ENCODE data around the gene SOBP. TPM values are rescaled to one million over a fixed set of nuclear protein-coding genes. Genes with fewer than 3 reads are reported as not detected.

SOBP gene
- total and polyA plus RNA-seq, 2 donors (not counting 3 experiments of a cell fraction or from before 2014, with no cell fraction given), result 0.35 to 6.6 TPM

DNA sequence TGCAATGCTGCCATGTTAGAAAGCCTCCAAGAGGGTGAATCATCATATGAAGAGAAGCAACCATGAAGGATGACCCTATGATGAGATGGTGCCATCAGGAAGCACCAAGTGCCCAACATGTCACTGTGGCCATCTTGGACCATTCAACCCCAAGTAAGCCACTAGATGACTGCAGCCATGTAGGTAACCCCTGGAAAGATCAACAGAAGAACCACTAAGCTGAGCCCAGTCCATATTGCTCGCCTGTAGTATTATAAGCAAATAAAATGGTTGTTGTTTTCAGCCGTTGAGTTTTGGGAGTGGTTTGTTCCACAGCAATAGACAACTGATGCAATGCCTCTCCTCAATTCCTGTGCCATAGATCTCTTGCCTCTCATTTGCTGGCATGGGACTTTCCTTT lies 193.3 kb downstream of the SOBP start:
- Histone ChIP-seq H3K9me3 (replicated peaks; ENCODE audit: control insufficient read depth, insufficient read depth, low read length) (no peaks in the 10 kb centered on the region), H2AFZ (ENCODE audit: low read depth, low read length) (no peak overlapping the region), H3K4me3 (replicated peaks in 1 of 3; ENCODE audit: insufficient read depth in 1 of 3, low read depth in 1 of 3, low read length in 3 of 3) (no peak overlapping the region), H3K79me2 (ENCODE audit: control insufficient read depth, insufficient read depth, low read length) (no peaks in the 10 kb centered on the region), H3K27me3 (ENCODE audit: control insufficient read depth in 2 of 2, insufficient read depth in 2 of 2, low read length in 2 of 2) (peaks cover 5 to 16% of the 10 kb centered on the region in 2 experiments), H3K4me2 (ENCODE audit: insufficient read depth, low read length) (no peak overlapping the region), H3K9ac (replicated peaks; ENCODE audit: extremely low read depth, insufficient read depth, low read length) (no peak overlapping the region), H3K27ac (ENCODE audit: insufficient read depth, low read depth, low read length) (no peak overlapping the region), H3K9me1 (replicated peaks; ENCODE audit: control insufficient read depth, extremely low read depth, insufficient read depth, low read length) (no peaks in the 10 kb centered on the region), H3K4me1 (ENCODE audit: control insufficient read depth, extremely low read depth, insufficient read depth, low read length) (no peaks in the 10 kb centered on the region), H3K36me3 (ENCODE audit: control insufficient read depth in 2 of 2, extremely low read depth in 1 of 2, insufficient read depth in 2 of 2, low read length in 2 of 2) (no peaks in the 10 kb centered on the region), H4K20me1 (replicated peaks; ENCODE audit: control insufficient read depth, extremely low read depth, insufficient read depth, low read length) (no peaks in the 10 kb centered on the region)
- DNase-seq (ENCODE audit: low read depth, low spot score) (no peak), FAIRE-seq (no peak)
- dilution Hi-C loops (cut with MboI; ENCODE audit: extremely low pct_ligation_motif_present, low sequenced_read_pairs), result no loop called here
- intact Hi-C loops (cut with micrococcal nuclease), result no loop called here
- ChIA-PET POLR2A (no interaction called here), CTCF (no interaction called here)
- TF ChIP-seq POLR2AphosphoS5 (IDR thresholded peaks at IDR 0.05; ENCODE audit: insufficient read depth, low read depth, low read length) (no peak), FOS (IDR thresholded peaks at IDR 0.05; ENCODE audit: borderline replicate concordance, insufficient read depth, low read length) (no peak), GATA2 (IDR thresholded peaks at IDR 0.05; ENCODE audit: insufficient read depth, insufficient read length, low read depth, low read length) (no peak), JUN (IDR thresholded peaks at IDR 0.05; ENCODE audit: borderline replicate concordance, insufficient read depth, insufficient read length, low read depth) (no peak), EZH2 (IDR thresholded peaks at IDR 0.05; ENCODE audit: borderline replicate concordance, low read depth, low read length, severe bottlenecking) (no peak), POLR2A (IDR thresholded peaks at IDR 0.05; ENCODE audit: low read depth, low read length) (no peak), MYC (IDR thresholded peaks at IDR 0.05; ENCODE audit: low read depth, low read length) (no peak)
- TF ChIP-seq, protein P1, sequence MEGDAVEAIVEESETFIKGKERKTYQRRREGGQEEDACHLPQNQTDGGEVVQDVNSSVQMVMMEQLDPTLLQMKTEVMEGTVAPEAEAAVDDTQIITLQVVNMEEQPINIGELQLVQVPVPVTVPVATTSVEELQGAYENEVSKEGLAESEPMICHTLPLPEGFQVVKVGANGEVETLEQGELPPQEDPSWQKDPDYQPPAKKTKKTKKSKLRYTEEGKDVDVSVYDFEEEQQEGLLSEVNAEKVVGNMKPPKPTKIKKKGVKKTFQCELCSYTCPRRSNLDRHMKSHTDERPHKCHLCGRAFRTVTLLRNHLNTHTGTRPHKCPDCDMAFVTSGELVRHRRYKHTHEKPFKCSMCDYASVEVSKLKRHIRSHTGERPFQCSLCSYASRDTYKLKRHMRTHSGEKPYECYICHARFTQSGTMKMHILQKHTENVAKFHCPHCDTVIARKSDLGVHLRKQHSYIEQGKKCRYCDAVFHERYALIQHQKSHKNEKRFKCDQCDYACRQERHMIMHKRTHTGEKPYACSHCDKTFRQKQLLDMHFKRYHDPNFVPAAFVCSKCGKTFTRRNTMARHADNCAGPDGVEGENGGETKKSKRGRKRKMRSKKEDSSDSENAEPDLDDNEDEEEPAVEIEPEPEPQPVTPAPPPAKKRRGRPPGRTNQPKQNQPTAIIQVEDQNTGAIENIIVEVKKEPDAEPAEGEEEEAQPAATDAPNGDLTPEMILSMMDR (IDR thresholded peaks at IDR 0.05; ENCODE audit: extremely low read depth in 1 of 2, insufficient read depth in 1 of 2, low read depth in 1 of 2, low read length in 2 of 2), result no peak
- TF ChIP-seq, protein P2, sequence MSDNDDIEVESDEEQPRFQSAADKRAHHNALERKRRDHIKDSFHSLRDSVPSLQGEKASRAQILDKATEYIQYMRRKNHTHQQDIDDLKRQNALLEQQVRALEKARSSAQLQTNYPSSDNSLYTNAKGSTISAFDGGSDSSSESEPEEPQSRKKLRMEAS (IDR thresholded peaks at IDR 0.05; ENCODE audit: insufficient read depth, insufficient read length), result no peak
- BruUV-seq (replicated peaks), result no TSS peak
